WTC11 (cell line): ENCODE measurements around the gene RMRP.

ENCODE experiments used
- ATF3 ChIP-seq: sonication (generic); formaldehyde crosslinking; conservative IDR thresholded peaks from 2 replicates; pipeline ENCODE4 v1.8.1; 2022; ENCODE audit warnings: mild to moderate bottlenecking, missing genetic modification reagents
- CTCF ChIP-seq: fragments of 200-600 bp; IDR thresholded peaks from 2 replicates; pipeline ENCODE4 v1.8.0; 2022; ENCODE audit warnings: antibody characterized with exemption
- E2F4 ChIP-seq: sonication (generic); formaldehyde crosslinking; IDR thresholded peaks from 2 replicates; pipeline ENCODE4 v1.8.1; 2022; ENCODE audit warnings: low read depth, mild to moderate bottlenecking, moderate library complexity, missing genetic modification reagents, borderline replicate concordance
- GABPB1 ChIP-seq: sonication (generic); formaldehyde crosslinking; IDR thresholded peaks from 2 replicates; pipeline ENCODE4 v1.8.1; 2023; ENCODE audit warnings: mild to moderate bottlenecking, missing genetic modification reagents
- MAX ChIP-seq: sonication (generic); formaldehyde crosslinking; IDR thresholded peaks from 2 replicates; pipeline ENCODE4 v1.8.0; 2022; ENCODE audit warnings: mild to moderate bottlenecking, missing genetic modification reagents
- MYBL2 ChIP-seq: sonication (generic); formaldehyde crosslinking; IDR thresholded peaks from 2 replicates; pipeline ENCODE4 v1.8.1; 2023; ENCODE audit warnings: mild to moderate bottlenecking, moderate library complexity, missing genetic modification reagents
- PREB ChIP-seq: sonication (generic); formaldehyde crosslinking; IDR thresholded peaks from 2 replicates; pipeline ENCODE4 v1.8.1; 2022; ENCODE audit warnings: mild to moderate bottlenecking, missing genetic modification reagents, moderate library complexity, borderline replicate concordance
- RORB ChIP-seq: fragments of 250-450 bp; sonication (Bioruptor Pico); IDR thresholded peaks from 2 replicates; pipeline ENCODE4 v1.9.0; 2021; ENCODE audit warnings: mild to moderate bottlenecking
- SOX15 ChIP-seq: fragments of 250-450 bp; sonication (Bioruptor Pico); IDR thresholded peaks from 2 replicates; pipeline ENCODE4 v1.9.0; 2021; ENCODE audit warnings: mild to moderate bottlenecking

- no peak for TF ChIP-seq PREB (CRISPR knock-in tag)
- 0 out of 2 replicates have a peak, but pooled peaks have one; percentile 1 for TF ChIP-seq MYBL2 (CRISPR knock-in tag)
- TF ChIP-seq CTCF: no peak
- no peak for TF ChIP-seq MAX (CRISPR knock-in tag)
- no peak for TF ChIP-seq E2F4 (CRISPR knock-in tag)
- no peak for TF ChIP-seq GABPB1
- no peak for TF ChIP-seq RORB (CRISPR knock-in tag)
- TF ChIP-seq ATF3: no peak
- no peak for TF ChIP-seq SOX15 (CRISPR knock-in tag)
Measured at GRCh38 chr9:35658968-35659220, 1.1 kb upstream of the RMRP start.
